PC-9 (cell line): ENCODE data around the gene ESPL1.

Source experiments
- EZH2 ChIP-seq: fragments of 200-600 bp; sonication (generic); IDR thresholded peaks from 2 replicates; pipeline ENCODE4 v1.8.0; 2017; ENCODE audit warnings: antibody characterized with exemption, low read depth
- TF ChIP-seq, protein P1 (sequence below): fragments of 200-600 bp; sonication (generic); conservative IDR thresholded peaks from 2 replicates; pipeline ENCODE4 v1.6.1; 2017; ENCODE audit warnings: mixed run types, antibody characterized with exemption, mild to moderate bottlenecking, moderate library complexity

DNA sequence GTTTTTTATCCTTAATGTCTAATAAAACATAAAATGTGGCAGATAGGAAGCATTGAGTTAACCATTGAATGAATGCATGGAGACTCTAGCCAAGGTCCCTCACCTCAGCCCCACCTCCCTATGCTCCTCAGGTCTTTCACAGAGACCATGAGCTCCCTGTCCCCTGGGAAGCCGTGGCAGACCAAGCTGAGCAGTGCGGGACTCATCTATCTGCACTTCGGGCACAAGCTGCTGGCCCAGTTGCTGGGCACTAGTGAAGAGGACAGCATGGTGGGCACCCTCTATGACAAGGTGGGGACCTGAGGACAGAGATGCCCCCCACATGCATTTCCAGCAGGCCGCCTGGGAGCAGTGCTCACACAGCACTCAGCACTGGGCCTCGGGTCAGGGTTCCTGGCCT lies 34.8 kb downstream of the ESPL1 start:
- TF ChIP-seq, protein P1, sequence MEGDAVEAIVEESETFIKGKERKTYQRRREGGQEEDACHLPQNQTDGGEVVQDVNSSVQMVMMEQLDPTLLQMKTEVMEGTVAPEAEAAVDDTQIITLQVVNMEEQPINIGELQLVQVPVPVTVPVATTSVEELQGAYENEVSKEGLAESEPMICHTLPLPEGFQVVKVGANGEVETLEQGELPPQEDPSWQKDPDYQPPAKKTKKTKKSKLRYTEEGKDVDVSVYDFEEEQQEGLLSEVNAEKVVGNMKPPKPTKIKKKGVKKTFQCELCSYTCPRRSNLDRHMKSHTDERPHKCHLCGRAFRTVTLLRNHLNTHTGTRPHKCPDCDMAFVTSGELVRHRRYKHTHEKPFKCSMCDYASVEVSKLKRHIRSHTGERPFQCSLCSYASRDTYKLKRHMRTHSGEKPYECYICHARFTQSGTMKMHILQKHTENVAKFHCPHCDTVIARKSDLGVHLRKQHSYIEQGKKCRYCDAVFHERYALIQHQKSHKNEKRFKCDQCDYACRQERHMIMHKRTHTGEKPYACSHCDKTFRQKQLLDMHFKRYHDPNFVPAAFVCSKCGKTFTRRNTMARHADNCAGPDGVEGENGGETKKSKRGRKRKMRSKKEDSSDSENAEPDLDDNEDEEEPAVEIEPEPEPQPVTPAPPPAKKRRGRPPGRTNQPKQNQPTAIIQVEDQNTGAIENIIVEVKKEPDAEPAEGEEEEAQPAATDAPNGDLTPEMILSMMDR, result no peak
- no peak for TF ChIP-seq EZH2
